Dedifferentiated amniotic fluid mesenchymal stem cell (primary cell): ENCODE results near the gene KCNK15.
A peak's percentile ranks its signal among the peaks of the same experiment; 100 is the strongest.

ENCODE experiments used
- DNase-seq: peaks from one replicate; pipeline ENCODE4 v3.0.0-alpha.2; 2016; ENCODE audit errors: extremely low spot score

KCNK15 gene

GRCh38 chr20:44736170-44737021 is 9.3 kb upstream of the KCNK15 start:
- no peak for DNase-seq

- DNase-seq = no peak
These were observed 8.5 kb upstream of the KCNK15 start for GRCh38 chr20:44737116-44737515.

- peak; percentile 60 for DNase-seq
These were observed 6.7 kb upstream of the KCNK15 start for GRCh38 chr20:44738813-44739477.

GRCh38 chr20:44739942-44740341 is 5.7 kb upstream of the KCNK15 start:
- no peak for DNase-seq

DNA sequence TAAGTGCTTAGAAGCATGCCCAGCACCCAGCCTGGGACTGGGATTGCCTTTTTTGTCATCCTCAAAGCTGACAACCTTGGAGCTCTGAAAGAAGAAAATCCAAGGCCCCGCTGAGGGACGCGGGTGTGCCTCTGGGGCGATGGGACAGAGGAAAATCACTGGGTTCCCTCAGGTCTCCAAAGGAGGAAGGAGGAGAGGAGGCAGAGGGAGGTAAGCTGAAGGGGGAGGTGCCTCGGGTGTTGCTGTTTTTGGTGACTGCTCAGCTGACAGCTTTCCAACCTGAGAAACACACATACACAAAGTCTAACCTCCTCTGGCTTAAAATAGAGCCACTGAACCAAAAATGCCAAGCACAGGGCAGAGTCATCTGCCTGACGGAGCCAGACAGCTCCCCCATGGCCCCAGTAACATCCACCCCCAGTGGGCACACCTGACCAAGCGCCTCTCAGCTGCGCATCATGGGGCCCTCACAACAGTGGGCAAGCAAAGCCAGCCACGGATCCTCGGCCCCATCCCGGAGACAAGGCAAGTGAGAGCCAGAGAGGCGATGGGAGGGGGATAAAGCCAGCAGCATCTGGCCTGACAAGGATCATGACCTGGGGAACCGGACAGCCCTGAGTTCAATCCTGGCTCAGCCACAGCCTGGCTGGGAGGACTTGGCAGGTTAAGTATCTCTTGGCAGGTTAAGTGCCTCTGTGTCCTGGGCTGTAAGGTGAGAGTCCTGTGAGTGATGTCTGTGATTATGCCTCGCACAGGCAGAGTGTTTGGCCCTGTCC is 3.2 kb upstream of the KCNK15 start:
- DNase-seq = no peak

DNA sequence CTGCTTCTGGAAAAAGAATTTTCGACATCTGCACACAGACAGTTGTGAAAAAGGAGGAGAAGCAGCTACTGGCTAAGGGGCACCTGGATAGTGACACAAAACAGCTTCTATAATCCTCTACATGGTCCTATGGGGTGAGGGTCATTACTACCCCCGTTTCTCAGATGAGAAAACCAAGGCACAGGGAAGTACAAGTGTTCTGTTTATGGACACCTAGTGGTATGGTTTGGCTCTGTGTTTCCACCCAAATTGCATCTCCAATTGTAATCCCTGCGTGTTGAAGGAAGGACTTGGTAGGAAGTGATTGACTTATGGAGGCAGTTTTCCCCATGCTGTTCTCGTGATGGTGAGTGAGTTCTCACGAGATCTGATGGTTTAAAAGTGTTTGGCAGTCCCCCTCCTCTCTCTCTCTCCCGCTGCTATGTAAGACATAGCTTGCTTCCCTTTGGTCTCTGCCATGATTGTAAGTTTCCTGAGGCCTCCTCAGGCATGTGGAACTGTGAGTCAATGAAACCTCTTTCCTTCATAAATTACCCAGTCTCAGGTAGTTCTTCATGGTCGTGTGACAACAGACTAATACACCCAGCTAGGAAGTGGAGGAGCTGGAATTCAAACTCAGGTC is 2.5 kb upstream of the KCNK15 start:
- DNase-seq = no peak

DNA sequence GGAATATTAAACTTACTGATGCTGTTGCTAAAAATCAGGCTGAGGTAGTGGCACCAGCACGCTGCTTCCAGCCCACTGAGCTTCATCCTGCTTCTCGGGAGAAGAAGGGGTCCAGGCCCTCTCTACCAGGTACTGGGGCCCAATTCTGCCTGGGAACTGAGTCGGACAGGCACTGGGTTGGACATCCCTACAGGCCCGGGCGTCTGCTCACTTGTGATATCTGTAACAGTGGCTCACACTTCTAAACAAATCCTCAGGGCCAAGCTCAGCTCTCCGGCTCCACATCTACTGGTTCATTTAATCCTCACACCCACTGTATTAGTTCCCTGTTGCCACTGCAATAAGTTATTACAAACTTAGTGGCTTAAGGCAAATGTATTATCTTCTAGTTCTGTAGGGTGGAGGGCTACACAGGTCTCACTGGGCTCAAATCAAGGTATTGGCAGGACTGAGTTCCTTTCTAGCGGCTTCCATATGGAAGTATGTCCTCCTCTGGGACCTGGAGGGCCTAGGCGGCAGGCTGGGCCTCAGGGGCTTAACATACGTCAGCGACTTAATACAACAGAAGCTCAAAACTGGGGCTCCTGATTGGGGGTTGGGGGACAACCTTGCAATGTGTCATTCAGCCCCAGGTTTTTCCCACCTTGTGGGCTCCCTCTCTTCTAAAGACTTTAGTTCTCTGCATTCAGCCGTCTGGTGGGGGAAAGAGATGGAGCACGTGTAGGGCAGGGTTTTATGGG is 1.6 kb upstream of the KCNK15 start:
- no peak for DNase-seq

GRCh38 chr20:44745122-44745597 is 505 bp upstream of the KCNK15 start:
- no peak for DNase-seq

DNA sequence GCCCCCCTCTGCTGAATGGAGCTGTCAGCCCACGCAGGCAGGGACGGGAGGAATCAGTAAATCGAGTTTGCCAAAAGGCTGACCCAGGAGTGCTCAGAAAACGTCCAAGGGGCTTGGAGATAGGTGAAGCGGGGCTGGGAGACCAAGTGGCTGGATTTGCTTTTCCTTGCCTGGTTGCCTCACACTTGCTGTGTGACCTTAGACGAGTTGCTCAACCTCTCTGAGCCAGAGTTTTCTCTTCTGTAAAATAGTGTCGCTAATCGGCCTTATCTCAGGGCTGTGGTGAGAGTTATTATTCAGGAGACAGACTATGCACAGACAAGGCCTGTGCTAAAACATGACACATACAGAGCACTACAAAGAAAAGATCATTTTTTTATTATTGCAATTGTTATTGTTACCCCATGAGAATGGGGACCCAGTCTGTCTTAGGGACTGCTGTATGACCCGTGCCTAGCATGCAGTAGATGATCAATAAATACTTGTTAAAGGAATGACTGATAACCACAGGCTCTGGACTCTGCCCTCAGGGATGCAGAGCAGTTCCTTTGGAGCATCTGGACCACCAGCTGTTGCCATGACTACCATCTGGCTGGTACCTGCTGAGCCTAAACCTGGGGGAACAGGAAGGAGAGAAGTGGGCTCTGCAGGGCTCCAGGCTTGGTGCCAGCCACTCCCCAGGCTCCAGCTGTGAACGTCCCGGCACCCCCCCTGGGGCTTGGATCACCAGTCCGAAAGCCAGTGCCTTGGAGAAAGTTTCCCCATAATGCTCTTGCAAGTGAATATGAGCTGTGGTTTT is 901 bp downstream of the KCNK15 start:
- no peak for DNase-seq

DNA sequence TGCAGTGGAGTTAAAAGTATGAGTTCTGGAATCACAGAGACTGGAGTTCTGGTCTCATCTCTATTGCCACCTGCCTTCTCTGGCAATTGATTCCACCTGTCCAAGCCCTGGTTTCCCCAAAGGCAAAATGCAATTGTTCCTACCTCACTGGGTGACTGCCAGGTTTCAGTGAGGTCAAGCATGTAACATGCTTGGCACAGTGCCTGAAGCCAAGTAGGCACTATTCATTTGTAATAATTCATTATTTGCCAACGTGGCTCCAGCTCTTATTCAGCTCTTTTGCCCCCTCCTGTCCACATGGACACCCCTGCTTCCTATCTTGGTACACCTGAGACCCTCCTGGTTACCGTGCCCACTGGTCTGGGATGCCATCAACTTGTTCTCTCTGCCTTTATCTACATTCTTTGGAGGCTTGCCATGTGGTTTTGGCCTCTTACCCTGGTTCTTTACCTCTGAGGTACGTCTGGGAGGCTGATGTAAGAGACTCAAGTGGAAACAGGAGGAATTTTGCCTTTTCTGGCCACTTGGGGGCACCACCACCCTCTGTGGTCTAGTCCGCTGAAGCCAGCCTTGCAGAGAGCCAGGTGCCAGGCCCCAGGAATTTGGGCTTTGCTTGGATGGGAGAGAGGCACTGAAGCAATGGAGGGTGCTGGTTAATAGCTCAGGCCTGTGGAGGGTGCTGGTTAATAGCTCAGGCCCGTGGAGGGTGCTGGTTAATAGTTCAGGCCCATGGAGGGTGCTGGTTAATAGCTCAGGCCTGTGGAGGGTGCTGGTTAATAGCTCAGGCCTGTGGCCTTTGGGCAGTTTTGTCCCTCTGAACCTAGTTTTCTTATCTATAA is 1.7 kb downstream of the KCNK15 start:
- DNase-seq = peak; percentile 80

DNA sequence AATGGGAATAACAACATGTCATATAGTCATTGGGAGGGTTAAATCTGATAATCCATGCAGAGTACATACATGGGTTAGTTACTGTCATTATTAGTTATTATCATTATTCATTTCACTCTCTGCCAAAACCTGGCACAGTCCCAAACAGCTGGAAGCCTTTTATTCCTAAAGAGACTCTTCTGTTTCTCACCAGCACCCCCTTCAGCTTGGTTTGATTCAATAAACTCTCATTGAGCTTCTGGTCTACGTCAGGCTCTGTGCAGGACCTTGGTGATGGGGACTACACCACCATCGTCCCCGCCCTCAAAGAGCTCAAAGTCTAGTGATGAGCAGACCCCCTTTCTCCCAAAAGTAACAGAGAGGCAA is 2.3 kb downstream of the KCNK15 start:
- no peak for DNase-seq

DNA sequence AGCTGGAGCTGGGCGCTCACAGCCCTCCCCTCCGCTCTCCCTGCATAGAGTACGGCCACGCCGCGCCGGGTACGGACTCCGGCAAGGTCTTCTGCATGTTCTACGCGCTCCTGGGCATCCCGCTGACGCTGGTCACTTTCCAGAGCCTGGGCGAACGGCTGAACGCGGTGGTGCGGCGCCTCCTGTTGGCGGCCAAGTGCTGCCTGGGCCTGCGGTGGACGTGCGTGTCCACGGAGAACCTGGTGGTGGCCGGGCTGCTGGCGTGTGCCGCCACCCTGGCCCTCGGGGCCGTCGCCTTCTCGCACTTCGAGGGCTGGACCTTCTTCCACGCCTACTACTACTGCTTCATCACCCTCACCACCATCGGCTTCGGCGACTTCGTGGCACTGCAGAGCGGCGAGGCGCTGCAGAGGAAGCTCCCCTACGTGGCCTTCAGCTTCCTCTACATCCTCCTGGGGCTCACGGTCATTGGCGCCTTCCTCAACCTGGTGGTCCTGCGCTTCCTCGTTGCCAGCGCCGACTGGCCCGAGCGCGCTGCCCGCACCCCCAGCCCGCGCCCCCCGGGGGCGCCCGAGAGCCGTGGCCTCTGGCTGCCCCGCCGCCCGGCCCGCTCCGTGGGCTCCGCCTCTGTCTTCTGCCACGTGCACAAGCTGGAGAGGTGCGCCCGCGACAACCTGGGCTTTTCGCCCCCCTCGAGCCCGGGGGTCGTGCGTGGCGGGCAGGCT is 4.6 kb downstream of the KCNK15 start:
- no peak for DNase-seq

DNA sequence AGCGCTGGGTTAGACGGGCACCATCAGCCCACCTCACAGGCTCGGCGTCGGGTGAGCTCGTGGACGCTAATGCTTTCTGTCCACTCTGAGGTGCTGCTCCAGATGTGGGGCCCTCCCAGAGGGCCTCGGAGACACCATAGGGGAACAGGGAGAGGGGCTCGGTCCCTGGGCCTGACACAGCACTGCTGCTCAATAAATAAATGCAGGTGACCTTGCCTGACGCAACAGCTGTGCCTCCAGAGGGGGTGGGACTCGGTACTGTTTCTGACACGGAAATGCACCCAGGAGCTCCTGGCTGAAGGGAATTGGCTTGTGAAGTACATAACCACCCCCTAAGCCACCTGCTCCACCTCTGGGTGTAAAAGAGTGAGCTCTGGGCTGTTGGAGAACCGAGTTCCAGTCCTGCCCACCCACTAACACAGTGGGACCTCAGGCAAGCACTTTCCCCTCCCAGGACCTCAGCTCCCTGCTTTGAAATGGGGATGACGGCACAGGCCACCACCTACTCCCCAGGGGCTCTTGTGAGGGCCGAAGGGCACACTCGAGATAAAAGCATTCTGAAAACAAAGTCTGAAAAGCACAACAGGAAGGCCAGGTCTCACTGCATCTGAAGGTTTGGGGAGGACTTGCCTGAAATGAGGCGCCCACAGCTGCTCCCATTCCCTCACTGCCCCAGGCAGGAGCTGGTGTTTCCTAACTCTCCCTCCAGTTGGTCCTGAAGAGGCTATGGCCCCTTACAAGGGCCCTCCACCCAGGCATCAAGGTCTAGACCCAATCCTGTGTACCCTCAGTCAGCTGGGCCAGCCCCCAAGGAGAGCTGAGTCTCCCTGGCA is 6.7 kb downstream of the KCNK15 start:
- DNase-seq = no peak

- DNase-seq = no peak
These were observed 8.9 kb downstream of the KCNK15 start for GRCh38 chr20:44754554-44754953.

DNA sequence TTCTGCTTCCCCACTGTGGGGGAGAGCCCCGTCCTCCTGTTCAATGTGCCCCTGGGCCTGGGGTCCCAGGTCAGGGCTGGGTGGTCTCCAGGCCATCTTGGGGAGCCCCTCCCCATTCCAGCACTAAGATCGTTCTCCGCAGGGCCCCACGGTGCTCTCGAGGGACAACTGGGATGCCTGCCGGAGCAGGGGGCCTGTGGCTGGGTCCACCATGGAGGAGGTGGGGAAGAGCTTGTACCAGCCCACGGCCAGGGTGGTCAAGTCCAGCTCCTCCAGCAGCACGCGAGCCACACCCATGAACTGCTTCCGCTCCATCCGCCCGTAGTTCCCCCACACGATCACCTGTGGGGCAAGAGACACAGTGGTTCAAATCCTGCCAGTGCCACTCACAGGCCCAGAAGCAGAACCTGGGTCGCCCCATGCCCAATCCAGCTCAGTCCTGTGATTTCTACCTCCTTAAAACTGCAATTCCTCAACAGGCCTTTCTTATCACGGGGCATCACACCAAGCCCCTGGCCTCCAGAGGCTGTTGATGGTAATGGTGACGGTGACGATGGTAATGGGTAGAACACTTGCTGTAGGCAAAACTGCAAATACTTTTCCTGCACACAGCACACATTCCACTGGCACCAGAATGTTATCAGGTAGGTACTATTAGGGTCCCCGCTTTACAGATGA is 10.5 kb downstream of the KCNK15 start:
- DNase-seq = no peak

- no peak for DNase-seq
These were observed 11.3 kb downstream of the KCNK15 start for GRCh38 chr20:44756956-44757355.
